CD4-positive, alpha-beta T cell treated with Interferon gamma for 1 hour (primary cell): ENCODE data around the gene KTI12.
A peak's percentile ranks its signal among the peaks of the same experiment; 100 is the strongest.
"Not testable (repeated sequence)": the region's sequence is repeated elsewhere in the genome, so short reads cannot be mapped to it uniquely, and the experiment has no call there.

Source experiments
- DNase-seq: peaks from one replicate; pipeline ENCODE4 v3.0.0-alpha.2; 2020

KTI12 gene

GRCh38 chr1:52037909-52038308 lies 4.3 kb upstream of the KTI12 start:
- no peak for DNase-seq

- DNase-seq: no peak
Observed at GRCh38 chr1:52037402-52037814, 3.8 kb upstream of the KTI12 start.

GRCh38 chr1:52034050-52034384 lies 407 bp upstream of the KTI12 start:
- DNase-seq: no peak

- DNase-seq: peak; percentile 5
Observed at GRCh38 chr1:52032785-52033131, 852 bp downstream of the KTI12 start.

GRCh38 chr1:52032124-52032784 lies 1.4 kb downstream of the KTI12 start:
- no peak for DNase-seq

GRCh38 chr1:52028839-52029238 lies 4.8 kb downstream of the KTI12 start:
- not testable (repeated sequence) for DNase-seq

- DNase-seq: no peak
Observed at GRCh38 chr1:52028328-52028727, 5.3 kb downstream of the KTI12 start.

- no peak for DNase-seq
Observed at GRCh38 chr1:52026278-52026677, 7.3 kb downstream of the KTI12 start.

- DNase-seq: no peak
Observed at GRCh38 chr1:52022133-52022532, 11.5 kb downstream of the KTI12 start.

- no peak for DNase-seq
Observed at GRCh38 chr1:52008071-52008809, 25.4 kb downstream of the KTI12 start.

GRCh38 chr1:52007215-52008002 lies 26.2 kb downstream of the KTI12 start:
- DNase-seq: no peak

- DNase-seq: not testable (repeated sequence)
Observed at GRCh38 chr1:52006081-52006553, 27.5 kb downstream of the KTI12 start.

- not testable (repeated sequence) for DNase-seq
Observed at GRCh38 chr1:52005548-52005947, 28.1 kb downstream of the KTI12 start.

GRCh38 chr1:52003877-52004276 lies 29.7 kb downstream of the KTI12 start:
- no peak for DNase-seq

- peak; percentile 31 for DNase-seq
Observed at GRCh38 chr1:52002038-52002917, 31.3 kb downstream of the KTI12 start.

GRCh38 chr1:51998701-51999100 lies 34.9 kb downstream of the KTI12 start:
- no peak for DNase-seq

- no peak for DNase-seq
Observed at GRCh38 chr1:51997974-51998382, 35.6 kb downstream of the KTI12 start.

- DNase-seq: peak; percentile 61
Observed at GRCh38 chr1:51990478-51990965, 43.1 kb downstream of the KTI12 start, which contains the start of gene RAB3B. Gene RAB3B, minus strand, starts transcription at chr1:51990700. Its CDS starts 13,583 bp downstream, at chr1:51977117.

- no peak for DNase-seq
Observed at GRCh38 chr1:51989582-51990477, 43.8 kb downstream of the KTI12 start.

GRCh38 chr1:51988254-51988653 lies 45.4 kb downstream of the KTI12 start:
- DNase-seq: no peak

- no peak for DNase-seq
Observed at GRCh38 chr1:51986718-51987117, 46.9 kb downstream of the KTI12 start.
